IPS-NIHi7 (cell line): ENCODE measurements around the gene EPG5.
"Not testable (repeated sequence)": the region's sequence is repeated elsewhere in the genome, so short reads cannot be mapped to it uniquely, and the experiment has no call there.

Source experiments
- DNase-seq: peaks from one replicate; pipeline ENCODE4 v3.0.0; 2012; ENCODE audit warnings: mixed read lengths; ENCODE audit errors: extremely low spot score

The EPG5 gene

GRCh38 chr18:45980229-45980628 lies 13.1 kb upstream of the EPG5 start:
- DNase-seq = no peak

GRCh38 chr18:45978084-45978483 lies 11.0 kb upstream of the EPG5 start:
- DNase-seq = peak; percentile 51

GRCh38 chr18:45976974-45977373 lies 9.8 kb upstream of the EPG5 start:
- DNase-seq = no peak

GRCh38 chr18:45976566-45976965 lies 9.4 kb upstream of the EPG5 start:
- DNase-seq = no peak

GRCh38 chr18:45974088-45974536 lies 7.0 kb upstream of the EPG5 start:
- DNase-seq = peak; percentile 48

- DNase-seq = not testable (repeated sequence)
Observed at GRCh38 chr18:45964913-45965312, 2.2 kb downstream of the EPG5 start.

GRCh38 chr18:45962866-45963265 lies 4.3 kb downstream of the EPG5 start:
- DNase-seq = no peak

- DNase-seq = no peak
Observed at GRCh38 chr18:45962461-45962860, 4.7 kb downstream of the EPG5 start.

GRCh38 chr18:45959484-45959883 lies 7.6 kb downstream of the EPG5 start:
- not testable (repeated sequence) for DNase-seq

- DNase-seq = no peak
Observed at GRCh38 chr18:45958730-45959129, 8.4 kb downstream of the EPG5 start.

GRCh38 chr18:45958027-45958426 lies 9.1 kb downstream of the EPG5 start:
- no peak for DNase-seq

- no peak for DNase-seq
Observed at GRCh38 chr18:45957100-45957499, 10.0 kb downstream of the EPG5 start.

GRCh38 chr18:45954070-45954934 lies 12.8 kb downstream of the EPG5 start:
- no peak for DNase-seq

GRCh38 chr18:45951016-45951714 lies 16.0 kb downstream of the EPG5 start:
- no peak for DNase-seq

GRCh38 chr18:45945669-45946068 lies 21.5 kb downstream of the EPG5 start:
- no peak for DNase-seq

GRCh38 chr18:45940724-45941123 lies 26.4 kb downstream of the EPG5 start:
- no peak for DNase-seq

- DNase-seq = no peak
Observed at GRCh38 chr18:45939236-45939635, 27.9 kb downstream of the EPG5 start.

- DNase-seq = no peak
Observed at GRCh38 chr18:45938488-45938935, 28.6 kb downstream of the EPG5 start.

- DNase-seq = no peak
Observed at GRCh38 chr18:45935591-45936335, 31.4 kb downstream of the EPG5 start.

GRCh38 chr18:45932708-45933107 lies 34.4 kb downstream of the EPG5 start:
- DNase-seq = no peak

GRCh38 chr18:45930963-45931362 lies 36.2 kb downstream of the EPG5 start:
- DNase-seq = no peak

GRCh38 chr18:45926691-45927090 lies 40.4 kb downstream of the EPG5 start:
- no peak for DNase-seq
